A549 treated with CORT108297 at 1 μM for 4 hours (cell line): Measurements from ENCODE around the gene NAA16. TPM values are rescaled to one million over a fixed set of nuclear protein-coding genes. Genes with fewer than 3 reads are reported as not detected.

Experiments used
- total RNA-seq: library from RNA; stranded (reverse); fragments of 200-300 nt; extraction: Qiagen RNA extraction; gene quantifications from 5 replicates; pipeline ENCODE4 v1.2.3, GENCODE V29; 2022

NAA16 gene
- 7.5 to 9.1 TPM (median 8.1 TPM) in 5 replicates for total RNA-seq

GRCh38 chr13:41310963-41311405, at the start of gene NAA16:
Gene NAA16, plus strand, starts transcription at chr13:41311267. Its CDS starts 262 bp downstream, at chr13:41311529.

GRCh38 chr13:41263261-41263971, 47.7 kb upstream of the NAA16 start, which contains the start of gene MTRF1:
Gene MTRF1, minus strand, starts transcription at chr13:41263576. Its CDS starts 2,669 bp downstream, at chr13:41260907.

Other genes starting within 250 kb of the NAA16 start
- gene WBP4, start 249.8 kb upstream of the NAA16 start, total RNA-seq = 6.9 to 9.6 TPM (median 7.3 TPM) in 5 replicates
- 4.6 to 5.9 TPM (median 5.3 TPM) in 5 replicates for gene KBTBD6, start 178.5 kb upstream of the NAA16 start, total RNA-seq
- 2.1 to 2.7 TPM (median 2.5 TPM) in 5 replicates for gene KBTBD7, start 116.7 kb upstream of the NAA16 start, total RNA-seq
- gene MTRF1, start 47.7 kb upstream of the NAA16 start, total RNA-seq = 5.3 to 6.0 TPM (median 5.9 TPM) in 5 replicates
- gene RGCC, start 146.3 kb downstream of the NAA16 start, total RNA-seq = 0.57 to 1.9 TPM (median 1.5 TPM) in 5 replicates